Cardiac muscle cell (in vitro differentiated cells and primary cell): ENCODE results near the gene ASPA. TPM values are rescaled to one million over a fixed set of nuclear protein-coding genes. Genes with fewer than 3 reads are reported as not detected.
"Not testable (repeated sequence)": the region's sequence is repeated elsewhere in the genome, so short reads cannot be mapped to it uniquely, and the experiment has no call there.

ENCODE experiments used
- DNase-seq, 2 donors: peaks; one replicate each; pipeline versions ENCODE4 v3.0.0 to v3.0.0-alpha.2; 2010 to 2017; ENCODE audit warnings: low read depth in 1 of 2, low spot score in 1 of 2
- H3K27ac ChIP-seq: fragments of 200-600 bp; sonication (generic); 2 replicates; pipeline ENCODE4 v1.5.1; 2016
- H3K27me3 ChIP-seq: fragments of 200-600 bp; sonication (generic); 2 replicates; pipeline ENCODE4 v1.6.0; 2016; ENCODE audit warnings: control low read depth
- H3K36me3 ChIP-seq: fragments of 200-600 bp; sonication (generic); 2 replicates; pipeline ENCODE4 v1.5.1; 2016; ENCODE audit warnings: control low read depth
- H3K4me1 ChIP-seq: fragments of 200-600 bp; sonication (generic); 2 replicates; pipeline ENCODE4 v1.8.1; 2017; ENCODE audit warnings: low read depth, mild to moderate bottlenecking, mixed run types
- H3K4me3 ChIP-seq: fragments of 200-600 bp; sonication (generic); 2 replicates; pipeline ENCODE4 v1.5.1; 2016; ENCODE audit warnings: mild to moderate bottlenecking
- H3K9me3 ChIP-seq: fragments of 200-600 bp; sonication (generic); 2 replicates; pipeline ENCODE4 v1.5.1; 2017; ENCODE audit warnings: low read depth, mild to moderate bottlenecking, control low read depth
- CTCF ChIP-seq: IDR thresholded peaks from 2 replicates; pipeline ENCODE4 v1.5.1; 2012; ENCODE audit warnings: low read depth, mild to moderate bottlenecking, low read length
- polyA plus RNA-seq: library from polyadenylated mRNA; unstranded; fragments of >200 nt; fragmentation: Nextera tagmentation; extraction: Ambion mirVana; gene quantifications from 2 replicates; pipeline ENCODE4 v1.2.1, GENCODE V29; 2016
- total RNA-seq: library from RNA; depleted of rRNA; stranded (reverse); fragments of >200 nt; gene quantifications from 2 replicates; pipeline ENCODE4 v1.2.3, GENCODE V29; 2016

The ASPA gene
- not detected in 2 replicates for total RNA-seq
- polyA plus RNA-seq, result not detected in 2 replicates

- TF ChIP-seq CTCF, result no peak
- Histone ChIP-seq H3K9me3 (no peaks in the 10 kb centered on the region), H3K4me1 (no peaks in the 10 kb centered on the region), H3K27me3 (no peaks in the 10 kb centered on the region), H3K36me3 (no peaks in the 10 kb centered on the region), H3K4me3 (no peak within 1 kb of the TSS), H3K27ac (no peak within 1 kb of the TSS)
- no peak for DNase-seq
These were observed at the start of gene ASPA for GRCh38 chr17:3475812-3476610. ASPA (plus strand) TSS chr17:3475997; CDS start chr17:3476160, 163 bp downstream.

- H3K27ac ChIP-seq, H3K36me3 ChIP-seq, H3K9me3 ChIP-seq, H3K27me3 ChIP-seq, H3K4me3 ChIP-seq, H3K4me1 ChIP-seq: not testable (repeated sequence)
- DNase-seq, result peak in 1 of 2 donors; percentile 12
These were observed 42.6 kb upstream of the ASPA start for GRCh38 chr17:3433215-3433614.

- TF ChIP-seq CTCF, result no peak
- Histone ChIP-seq H3K27me3 (no peaks in the 10 kb centered on the region), H3K4me3 (no peak within 1 kb of the TSS), H3K27ac (no peak within 1 kb of the TSS), H3K4me1 (no peaks in the 10 kb centered on the region), H3K9me3 (no peaks in the 10 kb centered on the region), H3K36me3 (no peaks in the 10 kb centered on the region)
- no peak for DNase-seq
These were observed 42.1 kb upstream of the ASPA start, which contains the start of gene OR1E2 for GRCh38 chr17:3433741-3434140. OR1E2 (minus strand) TSS chr17:3433841; CDS start chr17:3433841, 0 bp downstream.

- Histone ChIP-seq H3K27ac (no peak overlapping the region), H3K4me3 (no peak overlapping the region), H3K4me1 (no peaks in the 10 kb centered on the region), H3K36me3 (no peaks in the 10 kb centered on the region), H3K9me3 (no peaks in the 10 kb centered on the region), H3K27me3 (no peaks in the 10 kb centered on the region)
- DNase-seq, result no peak
- no peak for TF ChIP-seq CTCF
These were observed 37.4 kb upstream of the ASPA start for GRCh38 chr17:3438368-3438767.

- H3K4me3 ChIP-seq, result no peak overlapping the region
- TF ChIP-seq CTCF, result no peak
- no peaks in the 10 kb centered on the region for H3K4me1 ChIP-seq
- H3K27ac ChIP-seq, result no peak overlapping the region
- no peak for DNase-seq
- H3K27me3 ChIP-seq, result no peaks in the 10 kb centered on the region
- no peaks in the 10 kb centered on the region for H3K36me3 ChIP-seq
- H3K9me3 ChIP-seq, result no peaks in the 10 kb centered on the region
These were observed 35.3 kb upstream of the ASPA start for GRCh38 chr17:3440451-3440850.

GRCh38 chr17:3447625-3448024 is 28.2 kb upstream of the ASPA start:
- no peaks in the 10 kb centered on the region for H3K27me3 ChIP-seq
- no peak for TF ChIP-seq CTCF
- no peaks in the 10 kb centered on the region for H3K4me1 ChIP-seq
- no peak overlapping the region for H3K4me3 ChIP-seq
- peak in 1 of 2 donors; percentile 2 for DNase-seq
- no peaks in the 10 kb centered on the region for H3K36me3 ChIP-seq
- H3K27ac ChIP-seq, result no peak overlapping the region
- no peaks in the 10 kb centered on the region for H3K9me3 ChIP-seq
